Psoas muscle (tissue), 8 donors: ENCODE data around the gene PLA2G12A. TPM values are rescaled to one million over a fixed set of nuclear protein-coding genes. Genes with fewer than 3 reads are reported as not detected.

Experiments used
- ATAC-seq, 4 donors: fragments of 200-7000 bp; cut with Tn5 transposase; one replicate each; pipeline ENCODE4 v1.9.1; 2020; ENCODE audit warnings: moderate library complexity in 3 of 4, mild to moderate bottlenecking in 2 of 4
- DNase-seq, 2 donors: peaks; one replicate each; pipeline ENCODE4 v3.0.0-alpha.2; 2020
- H3K27ac ChIP-seq: fragments of 200-600 bp; one replicate; pipeline ENCODE4 v1.8.0; 2022
- H3K27me3 ChIP-seq, 3 donors: fragments of 200-600 bp in 1 of 3; one replicate each; pipeline versions ENCODE4 v1.6.1 to v1.8.0; 2013 to 2022; ENCODE audit warnings: low read length in 2 of 3, mild to moderate bottlenecking in 2 of 3, moderate library complexity in 1 of 3; ENCODE audit not compliant: insufficient read depth in 3 of 3
- H3K36me3 ChIP-seq, 2 donors: fragments of 200-600 bp in 1 of 2; one replicate each; pipeline versions ENCODE4 v1.6.1 to v1.8.0; 2013 to 2022; ENCODE audit warnings: low read depth in 1 of 2, mild to moderate bottlenecking in 1 of 2, moderate library complexity in 1 of 2; ENCODE audit not compliant: insufficient read depth in 1 of 2
- H3K4me1 ChIP-seq: fragments of 200-600 bp; one replicate; pipeline ENCODE4 v1.8.0; 2022
- H3K4me3 ChIP-seq: fragments of 200-600 bp; one replicate; pipeline ENCODE4 v1.8.0; 2022; ENCODE audit warnings: mild to moderate bottlenecking
- H3K9me3 ChIP-seq: fragments of 200-600 bp; one replicate; pipeline ENCODE4 v1.8.0; 2022
- CTCF ChIP-seq: fragments of 200-600 bp; IDR thresholded peaks from one replicate; pipeline ENCODE4 v1.8.0; 2022; ENCODE audit warnings: antibody characterized with exemption
- WGBS, 3 donors: extraction: QIAGEN DNeasy Blood & Tissue Kit; methylation state at CpG; one replicate each; pipeline versions ENCODE4 v1.1.6 to v1.1.7; 2013; 5-methylcytosine and 5-hydroxymethylcytosine counted together
- intact Hi-C, 2 donors: fragments of 100-400 bp; cut with DNase I; formaldehyde crosslinking; loops; one replicate each; pipeline versions ENCODE4 v1.11.0 to v1.14.2; 2022
- polyA plus RNA-seq, 3 donors: library from polyadenylated mRNA; stranded (reverse); fragments of 200-250 nt; gene quantifications; one replicate each; pipeline ENCODE4 v1.2.3, GENCODE V29; 2013
- total RNA-seq, 4 donors: library from RNA; stranded (reverse); fragmentation: NEBNext Ultra II Directional in 2 of 4; extraction: Animal tissue kit (Norgen Biotek cat#: 25700) in 2 of 4; gene quantifications; one replicate each; pipeline versions ENCODE4 v1.2.1 to v1.2.4, GENCODE V29; 2021 to 2023
- donor health status: healthy with polysubstance abuse.
- donor health status: DM: no; HTN: no; CAD: no; lungs with moderate emphysema.
- donor health status: Bipolar disorder and iron deficiency.
- donor health status: healthy.
- donor health status: DM: yes; HTN: yes; CAD: no.
- donor health status: DM: no; HTN: no; CAD: no.
- donor health status: DM: no; HTN: no; CAD: no.
- donor health status: DM: yes; HTN: yes; CAD: no.

PLA2G12A gene
- total and polyA plus RNA-seq, 7 donors, result 19.1 to 52.5 (median 31.9) TPM

- ATAC-seq, result peak; percentile 87 to 96 (median 92)
- intact Hi-C loops, result loop anchor here (5.0 to 10.0 kb wide), 7 partner anchors 99 to 274 kb away; partner anchors contain the start of genes SEC24B (in 2 of the 2), CFI (in 1 of the 2) and GAR1 (in 1 of the 2)
- H3K27me3 ChIP-seq, result no peaks in the 10 kb centered on the region
- peak; percentile 71 for TF ChIP-seq CTCF
- H3K9me3 ChIP-seq, result no peaks in the 10 kb centered on the region
- DNase-seq, result peak; percentile 87 to 89
- H3K4me3 ChIP-seq, result peak within 1 kb of the TSS; percentile 77
- H3K27ac ChIP-seq, result peak within 1 kb of the TSS; percentile 70
- H3K4me1 ChIP-seq, result peaks cover 9% of the 10 kb centered on the region
- WGBS, 3 donors, result 0 to 1% (median 0%) methylated on average over 62 to 72 of the region's 72 CpGs
- peaks cover 0 to 6% of the 10 kb centered on the region in 2 donors for H3K36me3 ChIP-seq
Observed at GRCh38 chr4:109702950-109703663, 26.8 kb downstream of the PLA2G12A start, which contains the start of gene CASP6. CASP6 (minus strand) TSS chr4:109703445; CDS start chr4:109703395, 50 bp downstream.

- H3K9me3 ChIP-seq, result no peaks in the 10 kb centered on the region
- no peaks in the 10 kb centered on the region for H3K27me3 ChIP-seq
- intact Hi-C loops, result loop anchor here (5.0 to 10.0 kb wide), 7 partner anchors 101 to 276 kb away; partner anchors contain the start of genes SEC24B (in 2 of the 2), CFI (in 1 of the 2) and GAR1 (in 1 of the 2)
- TF ChIP-seq CTCF, result no peak
- peak overlapping the region; percentile 77 for H3K4me3 ChIP-seq
- DNase-seq (no peak), ATAC-seq (no peak)
- peak overlapping the region; percentile 70 for H3K27ac ChIP-seq
- WGBS, 3 donors, result 58 to 65% (median 60%) methylated on average over 21 of the region's 21 CpGs
- H3K36me3 ChIP-seq, result peaks cover 0 to 14% of the 10 kb centered on the region in 2 donors
- H3K4me1 ChIP-seq, result peaks cover 9% of the 10 kb centered on the region
Observed at GRCh38 chr4:109701566-109702410, 28.1 kb downstream of the PLA2G12A start.

- no peaks in the 10 kb centered on the region for H3K27me3 ChIP-seq
- no peak for ATAC-seq
- WGBS, 3 donors, result 85 to 91% (median 89%) methylated on average over 8 of the region's 8 CpGs
- H3K4me1 ChIP-seq, result peaks cover 9% of the 10 kb centered on the region
- intact Hi-C loops, result loop anchor here (5.0 to 10.0 kb wide), 7 partner anchors 103 to 278 kb away; partner anchors contain the start of genes SEC24B (in 2 of the 2), CFI (in 1 of the 2) and GAR1 (in 1 of the 2)
- no peak for TF ChIP-seq CTCF
- DNase-seq, result no peak
- no peak overlapping the region for H3K27ac ChIP-seq
- peaks cover 0 to 29% of the 10 kb centered on the region in 2 donors for H3K36me3 ChIP-seq
- no peaks in the 10 kb centered on the region for H3K9me3 ChIP-seq
- no peak overlapping the region for H3K4me3 ChIP-seq
Observed at GRCh38 chr4:109699553-109700225, 30.2 kb downstream of the PLA2G12A start.

GRCh38 chr4:109698656-109699055, 31.2 kb downstream of the PLA2G12A start:
- DNase-seq, result no peak
- H3K4me3 ChIP-seq, result no peak overlapping the region
- peaks cover 9% of the 10 kb centered on the region for H3K4me1 ChIP-seq
- no peak for ATAC-seq
- H3K27me3 ChIP-seq, result no peaks in the 10 kb centered on the region
- intact Hi-C loops, result no loop called here
- TF ChIP-seq CTCF, result no peak
- peaks cover 0 to 39% of the 10 kb centered on the region in 2 donors for H3K36me3 ChIP-seq
- WGBS, 3 donors, result 95 to 100% (median 97%) methylated on average over 1 of the region's 1 CpG
- H3K9me3 ChIP-seq, result no peaks in the 10 kb centered on the region
- H3K27ac ChIP-seq, result no peak overlapping the region
